Psoas muscle (tissue), 8 donors: ENCODE data around the gene JAKMIP1. TPM values are rescaled to one million over a fixed set of nuclear protein-coding genes. Genes with fewer than 3 reads are reported as not detected.

Source experiments
- ATAC-seq, 4 donors: fragments of 200-7000 bp; cut with Tn5 transposase; one replicate each; pipeline ENCODE4 v1.9.1; 2020; ENCODE audit warnings: moderate library complexity in 3 of 4, mild to moderate bottlenecking in 2 of 4
- DNase-seq, 2 donors: peaks; one replicate each; pipeline ENCODE4 v3.0.0-alpha.2; 2020
- H3K27ac ChIP-seq: fragments of 200-600 bp; one replicate; pipeline ENCODE4 v1.8.0; 2022
- H3K27me3 ChIP-seq, 3 donors: fragments of 200-600 bp in 1 of 3; one replicate each; pipeline versions ENCODE4 v1.6.1 to v1.8.0; 2013 to 2022; ENCODE audit warnings: low read length in 2 of 3, mild to moderate bottlenecking in 2 of 3, moderate library complexity in 1 of 3; ENCODE audit not compliant: insufficient read depth in 3 of 3
- H3K36me3 ChIP-seq, 2 donors: fragments of 200-600 bp in 1 of 2; one replicate each; pipeline versions ENCODE4 v1.6.1 to v1.8.0; 2013 to 2022; ENCODE audit warnings: low read depth in 1 of 2, mild to moderate bottlenecking in 1 of 2, moderate library complexity in 1 of 2; ENCODE audit not compliant: insufficient read depth in 1 of 2
- H3K4me1 ChIP-seq: fragments of 200-600 bp; one replicate; pipeline ENCODE4 v1.8.0; 2022
- H3K4me3 ChIP-seq: fragments of 200-600 bp; one replicate; pipeline ENCODE4 v1.8.0; 2022; ENCODE audit warnings: mild to moderate bottlenecking
- H3K9me3 ChIP-seq: fragments of 200-600 bp; one replicate; pipeline ENCODE4 v1.8.0; 2022
- WGBS, 3 donors: extraction: QIAGEN DNeasy Blood & Tissue Kit; methylation state at CpG; one replicate each; pipeline versions ENCODE4 v1.1.6 to v1.1.7; 2013; 5-methylcytosine and 5-hydroxymethylcytosine counted together
- intact Hi-C, 2 donors: fragments of 100-400 bp; cut with DNase I; formaldehyde crosslinking; loops; one replicate each; pipeline versions ENCODE4 v1.11.0 to v1.14.2; 2022
- polyA plus RNA-seq, 3 donors: library from polyadenylated mRNA; stranded (reverse); fragments of 200-250 nt; gene quantifications; one replicate each; pipeline ENCODE4 v1.2.3, GENCODE V29; 2013
- total RNA-seq, 4 donors: library from RNA; stranded (reverse); fragmentation: NEBNext Ultra II Directional in 2 of 4; extraction: Animal tissue kit (Norgen Biotek cat#: 25700) in 2 of 4; gene quantifications; one replicate each; pipeline versions ENCODE4 v1.2.1 to v1.2.4, GENCODE V29; 2021 to 2023
- TF ChIP-seq, protein P1 (sequence below): fragments of 200-600 bp; IDR thresholded peaks from one replicate; pipeline ENCODE4 v1.8.0; 2022; ENCODE audit warnings: antibody characterized with exemption
- donor health status: healthy with polysubstance abuse.
- donor health status: DM: no; HTN: no; CAD: no; lungs with moderate emphysema.
- donor health status: Bipolar disorder and iron deficiency.
- donor health status: healthy.
- donor health status: DM: yes; HTN: yes; CAD: no.
- donor health status: DM: no; HTN: no; CAD: no.
- donor health status: DM: no; HTN: no; CAD: no.
- donor health status: DM: yes; HTN: yes; CAD: no.

Gene JAKMIP1
- total and polyA plus RNA-seq, 7 donors = 0.04 TPM; not detected in 6

DNA sequence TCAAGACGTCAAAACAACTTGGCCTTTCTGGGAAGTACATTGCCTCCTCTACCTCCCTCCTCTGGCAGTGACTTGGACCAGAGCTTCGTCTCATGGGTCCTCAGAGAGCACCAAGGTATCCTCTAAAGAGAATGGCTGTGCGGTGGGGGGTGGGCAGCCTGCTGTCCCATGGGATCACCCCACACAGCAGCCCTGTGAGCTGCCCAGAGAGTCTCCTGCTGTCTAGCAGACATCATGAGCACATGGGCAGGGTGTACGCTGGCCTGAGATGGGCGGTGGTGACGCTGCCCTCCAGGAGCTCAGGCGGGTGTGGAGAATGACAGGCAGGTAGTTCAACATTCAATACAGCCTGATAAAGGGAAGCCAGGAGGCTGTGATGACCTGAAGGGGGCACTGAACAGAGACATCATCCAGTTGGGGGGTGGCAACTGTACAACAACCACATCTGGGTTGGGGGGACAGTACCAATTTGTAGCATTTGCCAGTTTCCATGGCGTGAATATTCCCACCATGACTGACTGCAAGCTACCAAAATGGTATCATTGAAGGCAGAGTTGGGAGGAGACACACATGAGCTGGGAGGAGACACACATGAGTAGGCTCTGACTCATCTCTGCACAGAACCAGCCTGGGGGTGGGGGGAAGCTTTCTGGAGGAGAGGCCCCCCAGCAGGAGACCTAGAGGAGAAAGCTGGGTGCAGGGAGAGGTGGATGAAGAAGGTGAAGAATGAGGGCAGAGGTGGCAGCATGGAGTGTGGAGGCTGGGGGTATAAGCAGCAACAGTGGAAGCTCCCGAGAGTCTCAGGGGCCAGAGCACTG, 218.0 kb downstream of the JAKMIP1 start:
- Histone ChIP-seq H3K4me1 (no peaks in the 10 kb centered on the region), H3K36me3 (no peaks in the 10 kb centered on the region), H3K27me3 (peaks cover 0 to 33% (median 0%) of the 10 kb centered on the region in 3 donors), H3K9me3 (peaks cover 5% of the 10 kb centered on the region), H3K4me3 (no peak overlapping the region), H3K27ac (no peak overlapping the region)
- TF ChIP-seq, protein P1, sequence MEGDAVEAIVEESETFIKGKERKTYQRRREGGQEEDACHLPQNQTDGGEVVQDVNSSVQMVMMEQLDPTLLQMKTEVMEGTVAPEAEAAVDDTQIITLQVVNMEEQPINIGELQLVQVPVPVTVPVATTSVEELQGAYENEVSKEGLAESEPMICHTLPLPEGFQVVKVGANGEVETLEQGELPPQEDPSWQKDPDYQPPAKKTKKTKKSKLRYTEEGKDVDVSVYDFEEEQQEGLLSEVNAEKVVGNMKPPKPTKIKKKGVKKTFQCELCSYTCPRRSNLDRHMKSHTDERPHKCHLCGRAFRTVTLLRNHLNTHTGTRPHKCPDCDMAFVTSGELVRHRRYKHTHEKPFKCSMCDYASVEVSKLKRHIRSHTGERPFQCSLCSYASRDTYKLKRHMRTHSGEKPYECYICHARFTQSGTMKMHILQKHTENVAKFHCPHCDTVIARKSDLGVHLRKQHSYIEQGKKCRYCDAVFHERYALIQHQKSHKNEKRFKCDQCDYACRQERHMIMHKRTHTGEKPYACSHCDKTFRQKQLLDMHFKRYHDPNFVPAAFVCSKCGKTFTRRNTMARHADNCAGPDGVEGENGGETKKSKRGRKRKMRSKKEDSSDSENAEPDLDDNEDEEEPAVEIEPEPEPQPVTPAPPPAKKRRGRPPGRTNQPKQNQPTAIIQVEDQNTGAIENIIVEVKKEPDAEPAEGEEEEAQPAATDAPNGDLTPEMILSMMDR = no peak
- WGBS, 3 donors = 73 to 78% (median 74%) methylated on average over 9 of the region's 9 CpGs
- ATAC-seq (no peak), DNase-seq (no peak)
- intact Hi-C loops = no loop called here

GRCh38 chr4:5980436-5981155, 219.8 kb downstream of the JAKMIP1 start:
- intact Hi-C loops = no loop called here
- H3K36me3 ChIP-seq = no peaks in the 10 kb centered on the region
- WGBS, 3 donors = 23 to 25% (median 24%) methylated on average over 3 of the region's 3 CpGs
- DNase-seq = no peak
- H3K27me3 ChIP-seq = peaks cover 0 to 35% (median 0%) of the 10 kb centered on the region in 3 donors
- H3K9me3 ChIP-seq = peaks cover 5% of the 10 kb centered on the region
- TF ChIP-seq, protein P1 = no peak
- no peak for ATAC-seq
- no peak overlapping the region for H3K27ac ChIP-seq
- no peak overlapping the region for H3K4me3 ChIP-seq
- no peaks in the 10 kb centered on the region for H3K4me1 ChIP-seq

- 18% methylated on average over 11 of the region's 11 CpGs for WGBS, 3 donors
- DNase-seq = no peak
- Histone ChIP-seq H3K36me3 (no peaks in the 10 kb centered on the region), H3K4me1 (no peaks in the 10 kb centered on the region), H3K9me3 (peaks cover 4% of the 10 kb centered on the region), H3K4me3 (no peak overlapping the region), H3K27ac (no peak overlapping the region), H3K27me3 (peaks cover 0 to 35% (median 0%) of the 10 kb centered on the region in 3 donors)
- intact Hi-C loops = loop anchor here in 1 of 2 donors (10.0 kb wide), 1 partner anchor 155 kb away; no protein-coding TSS in a partner anchor
- TF ChIP-seq, protein P1 = no peak
- no peak for ATAC-seq
These were observed 220.4 kb downstream of the JAKMIP1 start for GRCh38 chr4:5979981-5980380.

- Histone ChIP-seq H3K27me3 (peaks cover 0 to 46% (median 3%) of the 10 kb centered on the region in 3 donors), H3K27ac (no peak overlapping the region), H3K36me3 (no peaks in the 10 kb centered on the region), H3K4me1 (no peaks in the 10 kb centered on the region), H3K4me3 (no peak overlapping the region), H3K9me3 (no peaks in the 10 kb centered on the region)
- DNase-seq (no peak), ATAC-seq (no peak)
- intact Hi-C loops = loop anchor here in 1 of 2 donors (10.0 kb wide), 1 partner anchor 152 kb away; no protein-coding TSS in a partner anchor
- TF ChIP-seq, protein P1 = no peak
- WGBS, 3 donors = 56 to 65% (median 63%) methylated on average over 9 of the region's 9 CpGs
These were observed 223.4 kb downstream of the JAKMIP1 start for GRCh38 chr4:5976921-5977320.
